Loucy (cell line): Measurements from ENCODE around the gene ZCCHC24.

Experiments used
- H2AFZ ChIP-seq: fragments of 200-600 bp; sonication (generic); 2 replicates; pipeline ENCODE4 v1.6.0; 2016; ENCODE audit warnings: antibody characterized with exemption, mild to moderate bottlenecking, low read length, moderate library complexity
- H3F3A ChIP-seq: fragments of 200-600 bp; 2 replicates; pipeline ENCODE4 v1.6.0; 2016; ENCODE audit warnings: antibody characterized with exemption, low read depth, mild to moderate bottlenecking
- H3K27me3 ChIP-seq: fragments of 200-600 bp; sonication (generic); 2 replicates; pipeline ENCODE4 v1.6.1; 2014; ENCODE audit warnings: low read length, mild to moderate bottlenecking; ENCODE audit not compliant: insufficient read depth, poor library complexity, severe bottlenecking
- H3K36me3 ChIP-seq: fragments of 200-600 bp; sonication (generic); 2 replicates; pipeline ENCODE4 v1.6.1; 2016; ENCODE audit warnings: low read length; ENCODE audit not compliant: insufficient read depth
- H3K4me1 ChIP-seq: fragments of 200-600 bp; sonication (generic); 2 replicates; pipeline ENCODE4 v1.5.1; 2014; ENCODE audit warnings: low read length, mild to moderate bottlenecking; ENCODE audit not compliant: insufficient read depth, poor library complexity, severe bottlenecking
- H3K4me2 ChIP-seq: fragments of 200-600 bp; sonication (generic); 2 replicates; pipeline ENCODE4 v1.6.0; 2014; ENCODE audit warnings: antibody characterized with exemption, low read length, low read depth, mild to moderate bottlenecking; ENCODE audit not compliant: poor library complexity, severe bottlenecking
- H3K4me3 ChIP-seq: fragments of 200-600 bp; sonication (generic); 2 replicates; pipeline ENCODE4 v1.5.1; 2014; ENCODE audit warnings: low read length, mild to moderate bottlenecking, mixed read lengths; ENCODE audit not compliant: poor library complexity, severe bottlenecking
- H3K79me2 ChIP-seq: fragments of 200-600 bp; sonication (generic); 2 replicates; pipeline ENCODE4 v1.6.1; 2014; ENCODE audit warnings: low read length; ENCODE audit not compliant: insufficient read depth
- H3K9ac ChIP-seq: fragments of 200-600 bp; sonication (generic); 2 replicates; pipeline ENCODE4 v1.6.0; 2014; ENCODE audit warnings: mild to moderate bottlenecking, low read depth, low read length, moderate library complexity; ENCODE audit not compliant: poor library complexity, severe bottlenecking
- H3K9me2 ChIP-seq: fragments of 200-600 bp; sonication (generic); replicated peaks from 2 replicates; pipeline ENCODE4 v1.6.1; 2016; ENCODE audit warnings: low read depth, low read length, mixed read lengths
- H3K9me3 ChIP-seq: fragments of 200-600 bp; sonication (generic); 2 replicates; pipeline ENCODE4 v1.6.1; 2014; ENCODE audit warnings: mild to moderate bottlenecking, antibody characterized with exemption, low read length, low read depth; ENCODE audit not compliant: insufficient read depth
- H4K20me1 ChIP-seq: fragments of 200-600 bp; sonication (generic); 2 replicates; pipeline ENCODE4 v1.6.0; 2014; ENCODE audit warnings: antibody characterized with exemption, low read length, mild to moderate bottlenecking; ENCODE audit not compliant: insufficient read depth, poor library complexity, severe bottlenecking
- EZH2phosphoT487 ChIP-seq: fragments of 200-600 bp; IDR thresholded peaks from 2 replicates; pipeline ENCODE4 v1.6.1; 2018; ENCODE audit warnings: antibody characterized with exemption, mild to moderate bottlenecking, moderate library complexity, borderline replicate concordance
- TF ChIP-seq, protein P1 (sequence below): fragments of 200-600 bp; sonication (generic); conservative IDR thresholded peaks from 2 replicates; pipeline ENCODE4 v1.5.1; 2014; ENCODE audit warnings: mild to moderate bottlenecking, antibody characterized with exemption, low read length

The ZCCHC24 gene

DNA sequence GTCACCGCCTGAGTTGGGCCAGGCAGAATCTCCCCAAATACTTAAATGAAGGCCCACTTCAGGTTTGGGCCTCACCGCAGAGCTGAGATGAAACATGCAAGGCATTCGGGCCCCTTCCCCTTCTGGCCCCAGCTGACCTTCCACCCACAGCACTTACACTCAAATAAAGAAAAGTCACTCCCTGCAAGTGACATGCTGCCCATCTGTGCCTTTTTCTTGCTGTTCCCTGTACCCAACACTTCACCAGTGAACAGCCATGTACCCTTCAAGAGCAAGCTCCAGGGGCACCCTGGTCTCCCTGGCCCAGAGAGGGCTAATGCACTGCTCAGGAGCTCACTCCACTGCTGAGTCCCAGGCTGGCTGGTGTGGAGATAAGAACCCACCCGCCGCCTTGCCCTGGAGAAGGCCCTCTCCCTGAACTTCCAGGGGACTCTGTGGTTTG is 40.7 kb downstream of the ZCCHC24 start:
- no peaks in the 10 kb centered on the region for H3K79me2 ChIP-seq
- TF ChIP-seq, protein P1, sequence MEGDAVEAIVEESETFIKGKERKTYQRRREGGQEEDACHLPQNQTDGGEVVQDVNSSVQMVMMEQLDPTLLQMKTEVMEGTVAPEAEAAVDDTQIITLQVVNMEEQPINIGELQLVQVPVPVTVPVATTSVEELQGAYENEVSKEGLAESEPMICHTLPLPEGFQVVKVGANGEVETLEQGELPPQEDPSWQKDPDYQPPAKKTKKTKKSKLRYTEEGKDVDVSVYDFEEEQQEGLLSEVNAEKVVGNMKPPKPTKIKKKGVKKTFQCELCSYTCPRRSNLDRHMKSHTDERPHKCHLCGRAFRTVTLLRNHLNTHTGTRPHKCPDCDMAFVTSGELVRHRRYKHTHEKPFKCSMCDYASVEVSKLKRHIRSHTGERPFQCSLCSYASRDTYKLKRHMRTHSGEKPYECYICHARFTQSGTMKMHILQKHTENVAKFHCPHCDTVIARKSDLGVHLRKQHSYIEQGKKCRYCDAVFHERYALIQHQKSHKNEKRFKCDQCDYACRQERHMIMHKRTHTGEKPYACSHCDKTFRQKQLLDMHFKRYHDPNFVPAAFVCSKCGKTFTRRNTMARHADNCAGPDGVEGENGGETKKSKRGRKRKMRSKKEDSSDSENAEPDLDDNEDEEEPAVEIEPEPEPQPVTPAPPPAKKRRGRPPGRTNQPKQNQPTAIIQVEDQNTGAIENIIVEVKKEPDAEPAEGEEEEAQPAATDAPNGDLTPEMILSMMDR: no peak
- no peak for TF ChIP-seq EZH2phosphoT487
- peaks cover 15% of the 10 kb centered on the region for H3K4me1 ChIP-seq
- no peaks in the 10 kb centered on the region for H4K20me1 ChIP-seq
- H3K9me2 ChIP-seq: no peaks in the 10 kb centered on the region
- no peaks in the 10 kb centered on the region for H3K36me3 ChIP-seq
- H3K27me3 ChIP-seq: no peaks in the 10 kb centered on the region
- no peaks in the 10 kb centered on the region for H3K9me3 ChIP-seq
- H2AFZ ChIP-seq: no peak overlapping the region
- no peak overlapping the region for H3K4me2 ChIP-seq
- H3K4me3 ChIP-seq: no peak overlapping the region
- H3F3A ChIP-seq: no peaks in the 10 kb centered on the region
- H3K9ac ChIP-seq: no peak overlapping the region

DNA sequence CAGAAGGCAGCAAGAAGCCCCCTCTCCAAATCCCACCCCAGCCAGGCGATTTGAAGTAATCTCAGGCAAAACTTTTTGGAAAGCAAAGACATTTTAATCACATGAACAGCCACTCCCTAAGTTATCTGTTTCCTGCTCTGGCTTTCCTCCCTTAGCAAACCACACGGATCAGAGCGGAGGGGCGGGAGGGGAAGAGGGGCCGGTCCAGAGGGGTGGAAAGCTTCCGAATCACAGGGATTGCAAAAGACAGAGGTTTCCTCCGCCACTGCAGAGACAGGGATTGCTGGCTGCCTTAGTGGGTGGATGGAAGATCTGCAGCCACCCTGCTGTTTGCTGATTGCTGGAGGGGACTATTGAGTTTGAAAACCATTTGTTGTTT is 41.2 kb downstream of the ZCCHC24 start:
- no peak overlapping the region for H2AFZ ChIP-seq
- H3K4me2 ChIP-seq: no peak overlapping the region
- no peak overlapping the region for H3K4me3 ChIP-seq
- no peaks in the 10 kb centered on the region for H3K27me3 ChIP-seq
- peaks cover 15% of the 10 kb centered on the region for H3K4me1 ChIP-seq
- no peaks in the 10 kb centered on the region for H3K36me3 ChIP-seq
- TF ChIP-seq EZH2phosphoT487: no peak
- TF ChIP-seq, protein P1: no peak
- no peaks in the 10 kb centered on the region for H3F3A ChIP-seq
- H3K9me3 ChIP-seq: no peaks in the 10 kb centered on the region
- H3K9me2 ChIP-seq: no peaks in the 10 kb centered on the region
- H3K9ac ChIP-seq: no peak overlapping the region
- H3K79me2 ChIP-seq: no peaks in the 10 kb centered on the region
- H4K20me1 ChIP-seq: no peaks in the 10 kb centered on the region

DNA sequence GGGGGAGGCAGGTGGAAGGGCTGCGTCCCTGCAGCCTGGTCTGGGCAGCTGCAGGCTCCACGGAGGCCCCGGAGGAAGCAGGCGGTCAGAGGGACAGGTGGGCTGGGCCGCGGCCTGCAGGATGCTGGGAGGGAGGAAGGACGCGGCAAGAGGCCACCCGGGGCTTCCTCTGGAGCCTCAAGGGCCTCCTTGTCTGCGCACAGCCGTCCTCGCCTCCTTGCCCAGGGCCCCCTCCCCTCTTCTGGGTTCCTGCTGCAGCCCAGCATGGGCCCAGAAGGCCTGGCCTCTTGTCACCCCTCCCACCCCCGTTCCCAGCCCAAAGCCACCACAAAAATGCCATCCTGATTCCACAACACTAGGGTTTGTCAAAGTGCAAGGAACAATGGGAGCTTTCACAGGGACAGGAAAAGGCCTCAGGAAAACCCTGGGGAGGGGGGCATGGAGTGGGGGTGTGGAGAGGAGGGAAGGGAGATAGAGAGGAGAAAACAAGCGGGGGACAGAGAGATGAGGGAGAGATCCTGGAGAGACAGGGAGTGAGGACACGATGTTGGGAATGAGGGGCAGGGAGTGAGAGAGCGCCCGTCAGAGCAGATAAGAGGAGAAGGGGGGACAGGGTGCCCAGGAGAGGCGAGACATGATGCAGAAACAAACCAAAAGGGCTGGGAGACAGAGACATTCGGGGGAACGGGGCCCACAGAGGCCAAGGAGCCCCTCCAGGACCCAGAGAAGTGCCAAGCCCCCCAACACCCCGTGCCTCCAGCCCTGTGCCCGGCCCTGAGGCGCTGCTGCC is 41.8 kb downstream of the ZCCHC24 start:
- Histone ChIP-seq H2AFZ (no peak overlapping the region), H3K4me1 (peaks cover 15% of the 10 kb centered on the region)
- no peak for TF ChIP-seq EZH2phosphoT487
- TF ChIP-seq, protein P1: no peak

More for the DNA sequence above, 41.8 kb downstream of the ZCCHC24 start:
- Histone ChIP-seq H3K4me3 (no peak overlapping the region), H3K27me3 (no peaks in the 10 kb centered on the region), H3K79me2 (no peaks in the 10 kb centered on the region), H4K20me1 (no peaks in the 10 kb centered on the region), H3K9me2 (no peaks in the 10 kb centered on the region), H3F3A (no peaks in the 10 kb centered on the region), H3K36me3 (no peaks in the 10 kb centered on the region), H3K9me3 (no peaks in the 10 kb centered on the region), H3K4me2 (no peak overlapping the region), H3K9ac (no peak overlapping the region)
